ENCODE measurements around the gene ZBTB12.
"Not testable (repeated sequence)": the region's sequence is repeated elsewhere in the genome, so short reads cannot be mapped to it uniquely, and the experiment has no call there.

ZBTB12 gene

DNA sequence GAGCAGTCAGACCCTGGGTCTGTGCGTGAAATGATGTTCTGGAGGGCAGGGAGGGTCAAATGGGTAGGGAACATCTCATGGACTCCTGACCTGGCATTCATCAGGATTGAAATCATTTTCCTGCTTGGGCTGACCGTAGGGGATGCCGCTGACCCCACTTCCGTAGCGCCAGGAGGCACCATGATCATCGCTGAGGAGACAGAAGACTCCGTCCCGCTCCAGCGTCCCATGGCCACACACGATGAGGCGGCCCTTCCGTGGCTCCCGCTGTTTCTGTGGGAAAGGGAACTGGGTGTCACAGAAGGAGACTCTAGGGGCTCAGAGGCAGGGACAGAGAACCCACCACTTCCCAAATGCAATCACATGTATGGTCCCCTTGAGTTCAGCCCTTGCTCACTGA is 41.5 kb downstream of the ZBTB12 start:
- Mint-ChIP-seq H3K4me1 (peaks cover 34% of the 10 kb centered on the region), H3K4me3 (no peak overlapping the region), H3K27me3 (no peaks in the 10 kb centered on the region), H3K27ac (no peak overlapping the region), H3K9me3 (no peaks in the 10 kb centered on the region)
- DNase-seq (no peak), ATAC-seq (no peak)

DNA sequence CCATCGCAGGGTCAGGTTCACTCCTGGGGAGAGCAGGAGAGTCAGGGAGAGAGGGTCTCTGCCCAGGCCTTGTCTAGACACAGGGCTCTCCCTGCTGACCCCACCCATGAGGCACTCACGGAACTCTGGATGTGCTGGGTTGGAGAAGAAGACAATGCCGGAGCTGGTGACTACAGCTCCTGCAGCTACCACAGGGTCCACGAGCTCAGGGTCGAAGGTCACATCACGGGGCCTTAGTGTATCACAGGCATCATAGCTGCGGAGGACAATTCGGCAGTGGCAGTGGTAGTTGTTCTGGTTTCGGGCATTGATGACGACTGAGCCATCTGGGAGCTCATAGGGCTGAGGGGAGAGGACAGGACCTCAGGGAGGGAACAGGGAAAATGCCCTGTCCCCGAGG is 42.0 kb downstream of the ZBTB12 start:
- Mint-ChIP-seq H3K27ac (no peak overlapping the region), H3K4me3 (no peak overlapping the region), H3K4me1 (peaks cover 30% of the 10 kb centered on the region), H3K9me3 (no peaks in the 10 kb centered on the region), H3K27me3 (no peaks in the 10 kb centered on the region)
- ATAC-seq (no peak), DNase-seq (no peak)

DNA sequence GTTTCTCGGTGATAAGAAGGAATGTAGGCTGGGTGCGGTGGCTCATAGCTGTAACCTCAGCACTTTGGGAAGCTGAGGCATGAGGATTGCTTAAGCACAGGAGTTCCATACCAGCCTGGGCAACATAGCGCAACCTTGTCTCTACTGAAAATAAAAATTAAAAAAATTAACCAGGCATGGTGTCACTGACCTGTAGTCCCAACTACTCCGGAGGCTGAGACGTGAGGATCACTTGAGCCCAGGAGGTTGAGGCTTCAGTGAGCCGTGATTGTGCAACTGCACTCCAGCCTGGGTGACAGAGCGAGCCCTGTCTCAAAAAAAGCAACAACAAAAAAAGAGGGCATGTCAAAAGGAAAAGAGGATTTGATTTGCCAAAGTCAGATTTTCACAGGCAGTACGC is 43.2 kb downstream of the ZBTB12 start:
- H3K27ac Mint-ChIP-seq: no peak overlapping the region

DNA sequence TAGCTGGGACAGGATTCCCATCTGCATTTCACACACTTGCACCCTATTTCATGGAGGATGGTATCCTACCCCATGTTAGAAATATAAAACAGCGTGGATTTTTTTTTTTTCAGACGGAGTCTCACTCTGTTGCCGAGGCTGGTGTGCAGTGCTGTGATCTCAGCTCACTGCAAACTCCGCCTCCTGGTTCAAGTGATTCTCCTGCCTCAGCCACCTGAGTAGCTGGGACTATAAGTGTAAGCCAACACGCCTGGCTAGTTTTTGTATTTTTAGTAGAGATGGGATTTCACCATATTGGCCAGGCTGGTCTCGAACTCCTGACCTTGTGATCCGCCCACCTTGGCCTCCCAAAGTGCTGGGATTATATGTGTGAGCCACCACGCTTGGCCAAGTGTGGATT is 44.1 kb downstream of the ZBTB12 start:
- H3K27me3 Mint-ChIP-seq, DNase-seq, H3K9me3 Mint-ChIP-seq, H3K4me3 Mint-ChIP-seq, ATAC-seq: not testable (repeated sequence)
- Mint-ChIP-seq H3K27ac (peak overlapping the region in 1 of 2 donors; percentile 24), H3K4me1 (peaks cover 18% of the 10 kb centered on the region)

More for the DNA sequence above, 43.2 kb downstream of the ZBTB12 start:
- Mint-ChIP-seq H3K27me3 (no peaks in the 10 kb centered on the region), H3K4me3 (no peak overlapping the region), H3K9me3 (no peaks in the 10 kb centered on the region), H3K4me1 (peaks cover 20% of the 10 kb centered on the region)
- no peak for DNase-seq
- no peak for ATAC-seq

DNA sequence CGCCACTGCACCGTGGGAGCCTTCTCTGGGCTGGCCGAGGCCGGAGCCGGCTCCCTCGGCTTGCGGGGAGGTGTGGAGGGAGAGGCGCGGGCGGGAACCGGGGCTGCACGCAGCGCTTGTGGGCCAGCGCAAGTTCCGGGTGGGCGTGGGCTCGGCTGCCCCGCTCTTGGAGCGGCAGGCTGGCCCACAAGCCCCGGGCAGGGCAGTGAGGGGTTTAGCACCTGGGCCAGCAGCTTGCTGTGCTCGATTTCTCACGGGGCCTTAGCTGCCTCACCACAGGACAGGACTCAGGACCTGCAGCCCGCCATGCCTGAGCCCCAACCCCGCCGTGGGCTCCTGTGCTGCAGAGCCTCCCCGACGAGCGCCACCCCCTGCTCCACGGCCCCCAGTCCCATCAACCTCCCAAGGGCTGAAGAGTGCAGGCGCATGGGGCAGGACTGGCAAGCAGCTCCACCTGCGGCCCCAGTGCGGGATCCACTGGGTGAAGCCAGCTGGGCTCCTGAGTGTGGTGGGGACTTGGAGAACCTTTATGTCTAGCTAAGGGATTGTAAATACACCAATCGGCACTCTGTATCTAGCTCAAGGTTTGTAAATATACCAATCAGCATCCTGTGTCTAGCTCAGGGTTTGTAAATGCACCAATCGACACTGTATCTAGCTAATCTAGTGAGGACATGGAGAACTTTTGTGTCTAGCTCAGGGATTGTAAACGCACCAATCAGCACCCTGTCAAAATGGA is 49.7 kb downstream of the ZBTB12 start:
- H3K4me1 Mint-ChIP-seq, ATAC-seq, H3K4me3 Mint-ChIP-seq, H3K27ac Mint-ChIP-seq, H3K9me3 Mint-ChIP-seq, H3K27me3 Mint-ChIP-seq, DNase-seq: not testable (repeated sequence)

DNA sequence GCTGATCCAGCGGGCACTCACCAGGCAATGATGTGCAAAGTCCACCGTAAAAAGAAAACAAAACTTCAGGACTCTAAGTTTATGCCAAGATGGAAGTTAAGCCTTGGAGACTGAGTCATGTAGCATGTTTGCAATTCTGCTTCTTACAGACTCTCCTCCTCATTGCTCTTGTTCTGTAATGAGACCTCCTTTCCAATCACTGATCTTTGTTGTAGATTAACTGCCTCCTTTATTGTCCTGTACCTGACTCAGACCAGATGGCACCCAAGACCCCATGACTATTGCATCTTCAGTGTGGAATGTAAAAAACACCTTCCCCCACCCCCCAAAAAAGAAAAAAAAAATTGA is 50.4 kb downstream of the ZBTB12 start:
- H3K9me3 Mint-ChIP-seq: no peaks in the 10 kb centered on the region
- H3K4me3 Mint-ChIP-seq: no peak overlapping the region
- DNase-seq (no peak), ATAC-seq (no peak)
- no peak overlapping the region for H3K27ac Mint-ChIP-seq
- H3K4me1 Mint-ChIP-seq: no peaks in the 10 kb centered on the region
- H3K27me3 Mint-ChIP-seq: no peaks in the 10 kb centered on the region

DNA sequence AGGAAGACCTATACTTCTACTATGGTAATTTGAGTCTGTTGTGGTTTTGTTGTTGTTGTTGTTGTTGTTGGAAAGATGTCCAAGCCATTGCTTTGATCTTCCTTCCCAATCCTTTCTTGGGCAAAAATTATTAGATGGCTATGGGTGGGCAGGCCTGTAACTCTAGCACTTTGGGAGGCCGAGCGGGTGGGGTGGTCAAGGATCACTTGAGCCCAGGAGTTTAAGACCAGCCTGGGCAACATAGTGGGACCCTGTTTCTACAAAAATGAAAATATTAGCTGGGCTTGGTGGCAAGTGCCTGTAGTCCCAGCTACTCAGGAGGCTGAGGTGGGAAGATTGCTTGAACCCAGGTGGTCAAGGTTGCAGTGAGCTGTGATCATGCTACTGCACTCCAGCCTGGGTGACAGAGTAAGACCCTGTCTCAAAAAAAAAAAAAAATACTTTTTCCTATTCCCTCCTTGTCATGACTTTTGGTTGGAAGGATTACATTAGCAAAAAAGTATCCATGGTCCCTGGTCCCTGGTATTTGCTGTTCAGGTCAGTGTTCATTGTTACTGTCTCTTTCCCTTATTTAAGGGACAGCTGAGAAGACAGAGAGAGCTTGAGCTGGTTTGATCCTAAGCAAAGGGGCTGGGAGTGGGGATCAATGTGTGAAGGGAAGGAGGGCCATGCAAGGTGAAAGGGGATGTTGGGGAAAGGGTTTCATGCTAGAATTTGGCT is 51.0 kb downstream of the ZBTB12 start:
- ATAC-seq (no peak), DNase-seq (no peak)
- H3K9me3 Mint-ChIP-seq: no peaks in the 10 kb centered on the region
- H3K4me1 Mint-ChIP-seq: no peaks in the 10 kb centered on the region
- peak overlapping the region in 1 of 2 donors; percentile 30 for H3K27ac Mint-ChIP-seq
- H3K4me3 Mint-ChIP-seq: no peak overlapping the region
- H3K27me3 Mint-ChIP-seq: no peaks in the 10 kb centered on the region

All from stimulated activated naive CD8-positive, alpha-beta T cell treated with anti-CD3 and anti-CD28 coated beads, Interleukin-15, amount 100 ng/mL, for 72 hours (primary cell).